Stimulated activated CD8-positive, alpha-beta memory T cell treated with anti-CD3 and anti-CD28 coated beads, Interleukin-12 subunit alpha, Interleukin-12 subunit beta, amount 100 ng/mL, for 24 hours (primary cell): ENCODE measurements around the gene EXOC2.

ENCODE experiments used
- DNase-seq: peaks from one replicate; pipeline ENCODE4 v3.0.0-alpha.2; 2020; ENCODE audit errors: extremely low read depth

Gene EXOC2

DNA sequence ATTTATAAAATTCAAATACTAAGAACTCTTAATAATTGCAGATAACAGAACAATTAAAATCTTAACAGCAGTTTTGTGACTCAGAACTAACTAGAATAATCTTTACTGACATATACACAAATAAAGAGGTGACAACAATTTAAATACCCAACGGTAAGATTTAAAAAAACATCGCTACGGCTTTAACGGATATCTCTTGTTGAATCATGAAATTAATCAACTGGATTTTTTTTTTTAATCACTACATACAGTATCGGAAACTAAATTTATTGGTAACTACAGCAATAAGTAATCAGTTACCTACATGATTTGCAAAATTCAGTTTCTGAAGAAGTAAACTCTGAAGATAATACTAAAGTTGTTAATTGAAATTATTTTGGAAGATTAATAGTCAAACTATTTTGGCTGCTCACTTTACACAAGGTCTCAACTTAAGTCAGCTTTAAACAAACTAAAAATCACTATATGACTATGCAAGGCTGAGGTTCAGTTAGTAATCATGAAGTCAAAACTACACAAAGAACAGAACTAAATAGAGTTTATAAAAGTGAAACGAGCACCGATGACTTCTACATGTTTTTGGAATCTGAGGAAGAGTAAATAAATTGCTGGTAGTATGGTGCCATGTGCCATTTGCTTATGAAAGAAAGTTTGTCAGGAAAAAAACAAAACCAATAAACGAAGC is 164.8 kb downstream of the EXOC2 start:
- no peak for DNase-seq

DNA sequence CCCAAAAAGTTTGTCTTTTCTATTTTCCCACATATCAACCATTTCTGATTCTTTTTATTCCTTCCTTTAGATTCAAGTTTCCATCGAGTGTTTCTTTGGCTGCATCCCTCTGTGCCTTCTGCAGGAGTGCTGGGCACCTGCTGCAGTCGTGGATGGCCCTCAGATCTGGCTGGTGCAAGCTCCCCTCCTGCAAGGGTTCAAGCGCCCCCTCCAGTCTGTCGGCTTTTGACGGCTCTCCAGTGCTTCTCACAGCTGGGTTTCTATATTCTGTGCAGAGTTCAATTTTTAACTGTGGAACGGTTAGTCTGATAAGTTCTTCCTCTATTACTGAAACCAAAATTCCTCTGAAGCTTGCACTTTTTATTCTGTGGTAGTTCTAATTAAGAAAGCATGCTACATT is 168.1 kb downstream of the EXOC2 start:
- DNase-seq = no peak

DNA sequence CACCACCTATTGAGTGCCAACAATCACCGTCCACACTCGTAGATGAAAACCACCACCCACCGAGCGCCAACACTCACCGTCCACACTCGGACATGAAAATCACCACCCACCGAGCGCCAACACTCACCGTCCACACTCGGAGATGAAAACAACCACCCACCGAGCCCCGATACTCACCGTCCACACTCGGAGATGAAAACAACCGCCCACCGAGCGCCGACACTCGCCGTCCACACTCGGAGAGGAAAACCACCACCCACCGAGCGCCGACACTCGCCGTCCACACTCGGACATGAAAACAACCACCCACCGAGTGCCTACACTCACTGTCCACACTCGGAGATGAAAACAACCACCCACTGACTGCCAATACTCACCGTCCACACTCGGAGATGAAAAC is 172.1 kb downstream of the EXOC2 start:
- DNase-seq = no peak

DNA sequence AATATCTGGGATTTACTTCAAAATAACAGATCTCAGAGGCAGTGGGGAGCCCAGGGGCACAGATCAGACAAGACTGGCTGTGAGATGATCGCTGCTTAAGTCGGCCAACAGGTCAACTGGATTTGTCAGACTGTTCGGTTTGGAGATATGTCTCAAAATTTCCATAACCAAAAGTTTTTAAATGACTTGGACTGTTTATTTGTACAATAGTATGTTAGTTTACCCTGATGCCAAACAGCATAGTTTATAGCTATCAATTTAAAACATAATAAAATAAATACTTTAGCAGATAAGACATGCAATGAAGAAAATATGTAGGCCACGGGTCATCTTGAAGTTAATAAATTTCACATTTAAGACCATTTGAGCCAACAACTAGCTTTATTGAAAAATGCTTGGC is 174.7 kb downstream of the EXOC2 start:
- DNase-seq = no peak

DNA sequence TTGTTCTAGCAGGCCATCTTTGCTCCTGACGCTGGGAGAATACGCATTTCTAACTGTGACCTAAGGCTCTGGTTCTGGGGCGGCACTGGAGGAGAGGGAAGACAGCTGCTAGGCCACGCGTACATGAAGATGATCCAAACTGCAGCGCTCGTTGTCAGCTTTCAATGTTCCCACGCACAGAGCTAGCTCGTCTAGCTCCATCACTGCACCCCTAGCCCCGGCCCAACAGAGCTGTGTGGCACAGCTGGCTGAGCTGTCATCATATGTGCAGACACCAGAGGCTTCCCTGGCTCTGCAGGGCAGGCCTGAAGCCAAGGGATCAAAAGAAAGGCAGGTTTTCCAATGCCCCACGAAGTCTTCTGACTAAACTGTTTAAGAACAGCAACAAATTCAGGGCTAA is 176.7 kb downstream of the EXOC2 start:
- DNase-seq = no peak

DNA sequence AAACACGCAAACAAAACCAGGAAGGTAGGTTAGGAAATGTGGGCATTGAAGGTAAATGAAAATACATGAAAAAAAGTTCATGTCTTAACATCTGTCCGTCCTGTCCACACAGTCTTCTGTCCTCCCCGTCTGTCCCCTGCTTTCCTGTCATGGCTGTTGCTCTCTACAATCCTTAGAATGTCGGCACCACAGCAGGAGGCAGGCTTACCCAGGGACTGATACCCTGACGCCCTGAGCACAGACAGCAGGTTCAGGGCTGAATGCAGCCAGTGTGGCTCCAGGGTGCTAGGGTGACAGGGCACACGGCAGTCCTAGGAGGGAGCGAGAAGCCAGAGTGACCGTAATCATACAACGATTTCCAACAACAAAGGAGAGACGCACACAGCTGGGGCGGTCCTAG is 177.7 kb downstream of the EXOC2 start:
- DNase-seq = no peak

DNA sequence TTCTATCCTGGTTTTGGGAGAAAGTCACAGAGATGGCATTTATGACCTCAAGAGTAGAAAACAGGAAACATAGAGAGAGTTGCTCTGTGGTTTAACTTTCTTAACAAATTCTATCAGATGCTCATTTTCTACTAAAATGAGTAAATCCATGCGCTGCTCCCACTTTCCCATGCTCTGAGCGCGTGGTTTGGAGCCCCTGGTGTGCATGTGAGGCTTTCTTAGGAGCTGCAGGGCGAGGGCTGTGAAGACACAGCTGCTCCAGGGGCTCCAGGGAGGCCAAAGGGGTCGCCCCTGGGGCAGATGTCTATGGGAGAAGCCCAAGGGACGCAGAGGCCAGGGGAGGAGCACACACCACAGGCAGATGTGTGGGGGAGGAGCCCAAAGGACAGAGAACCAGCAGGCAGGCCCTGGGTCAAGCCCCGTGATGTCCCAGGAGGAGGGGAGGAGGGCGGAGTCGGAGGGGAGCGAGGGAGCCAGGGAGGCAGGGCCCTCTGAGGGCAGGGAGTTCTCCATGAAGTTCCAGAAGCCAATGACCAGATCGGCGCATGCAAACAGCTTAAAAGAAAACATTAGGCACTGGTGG is 178.5 kb downstream of the EXOC2 start:
- DNase-seq = no peak

DNA sequence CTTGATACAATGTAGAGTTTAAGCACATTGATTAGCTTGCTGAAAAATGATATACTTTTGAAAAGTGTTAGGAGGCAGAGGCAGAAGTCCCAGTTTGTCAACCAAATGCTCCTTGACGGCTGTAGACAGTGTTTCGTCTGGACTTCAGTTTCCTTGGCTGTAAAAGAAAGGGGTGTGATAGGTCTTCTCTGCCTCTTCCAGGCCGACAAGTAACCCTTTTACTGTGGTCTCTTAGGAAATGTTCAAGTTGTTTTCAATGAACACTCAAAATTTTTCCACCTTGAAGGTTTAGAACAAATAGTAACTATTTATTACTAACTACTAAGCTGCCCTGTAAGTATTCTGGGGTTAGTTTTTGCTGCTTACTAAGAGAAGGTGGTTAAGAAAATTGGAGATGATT is 179.0 kb downstream of the EXOC2 start:
- no peak for DNase-seq

DNA sequence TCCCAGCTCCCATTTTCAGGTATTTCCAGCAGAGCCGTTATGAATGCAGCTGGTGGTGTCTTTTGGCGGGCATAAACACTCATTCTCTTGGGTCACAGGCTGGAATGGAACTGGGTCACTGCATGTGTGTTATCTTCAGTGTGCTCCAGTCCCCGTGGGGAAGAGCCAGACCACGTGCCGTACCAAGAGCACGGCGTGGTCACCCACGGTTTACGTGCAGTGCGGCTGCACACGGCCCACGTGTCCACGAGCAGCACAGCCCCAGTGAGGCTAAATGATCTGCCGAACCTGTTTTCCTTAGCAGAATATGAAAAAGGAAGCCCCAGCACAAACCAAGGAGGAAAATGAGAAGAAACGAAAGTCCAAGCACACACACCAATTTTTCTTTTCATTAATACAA is 179.9 kb downstream of the EXOC2 start:
- no peak for DNase-seq

DNA sequence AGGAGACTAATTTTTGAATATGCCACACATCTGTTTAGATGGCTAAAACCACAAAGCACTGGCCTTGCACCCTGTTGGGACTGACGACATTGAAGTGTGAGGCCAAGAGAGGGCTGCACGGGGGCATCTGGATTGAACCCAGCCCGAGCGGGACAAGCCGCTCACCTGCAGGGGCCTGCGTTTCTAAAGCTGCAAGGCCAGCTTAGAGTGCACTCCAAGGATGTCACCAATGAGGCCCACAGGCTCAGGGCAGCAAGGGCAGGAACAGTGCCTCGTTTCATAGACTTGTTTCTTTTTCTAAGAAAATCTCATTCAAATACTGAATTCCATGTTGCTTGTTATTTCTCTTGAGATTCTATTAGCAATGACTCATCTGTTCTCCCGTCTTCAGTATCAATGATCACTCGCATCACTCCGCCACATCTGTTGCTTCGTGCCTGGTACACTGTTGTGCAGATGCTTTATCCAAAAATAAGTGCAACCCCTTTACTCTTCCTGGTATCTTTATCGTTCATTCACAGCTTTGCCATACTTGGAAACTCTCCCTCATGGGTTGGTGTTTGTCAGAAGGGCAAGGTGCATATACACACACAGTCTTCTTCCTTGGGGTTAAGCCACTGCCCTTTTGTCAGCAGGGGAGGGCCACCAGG is 181.3 kb downstream of the EXOC2 start:
- no peak for DNase-seq

DNA sequence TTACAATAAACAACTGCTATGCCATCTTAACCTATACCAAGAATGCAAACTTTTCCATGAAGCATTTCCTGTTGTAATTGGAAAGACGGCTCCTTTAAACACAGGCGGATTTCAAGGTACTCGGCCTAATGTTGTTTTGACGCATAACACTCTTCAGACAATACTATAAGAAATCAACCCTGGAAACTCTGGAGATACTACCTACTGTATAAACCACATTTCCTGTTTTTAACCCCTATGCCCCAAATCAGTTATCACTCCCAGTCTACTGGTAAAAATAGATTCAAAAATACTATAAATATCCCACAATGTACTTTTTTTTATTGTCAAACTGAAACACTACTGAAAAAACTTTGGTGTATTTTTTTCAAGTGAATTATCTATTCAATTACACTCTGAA is 183.3 kb downstream of the EXOC2 start:
- DNase-seq = no peak

DNA sequence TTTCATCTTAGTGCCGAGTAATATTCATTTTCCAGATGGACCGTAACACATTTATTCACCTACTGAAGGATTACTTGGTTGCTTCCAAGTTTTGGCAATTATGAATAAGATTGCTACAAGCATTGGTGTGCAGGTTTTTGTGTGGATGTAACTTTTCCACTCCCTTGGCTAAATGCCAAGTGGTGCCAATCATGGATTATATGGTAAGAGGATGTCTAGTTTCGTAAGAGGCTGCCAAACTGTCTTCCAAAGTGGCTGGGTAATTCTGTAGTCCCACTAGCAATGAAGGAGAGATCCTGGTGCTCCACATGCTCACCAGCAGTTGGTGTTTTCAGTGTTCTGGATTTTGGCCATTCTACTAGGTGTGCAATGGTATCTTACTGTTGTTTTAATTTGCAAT is 184.3 kb downstream of the EXOC2 start:
- no peak for DNase-seq

DNA sequence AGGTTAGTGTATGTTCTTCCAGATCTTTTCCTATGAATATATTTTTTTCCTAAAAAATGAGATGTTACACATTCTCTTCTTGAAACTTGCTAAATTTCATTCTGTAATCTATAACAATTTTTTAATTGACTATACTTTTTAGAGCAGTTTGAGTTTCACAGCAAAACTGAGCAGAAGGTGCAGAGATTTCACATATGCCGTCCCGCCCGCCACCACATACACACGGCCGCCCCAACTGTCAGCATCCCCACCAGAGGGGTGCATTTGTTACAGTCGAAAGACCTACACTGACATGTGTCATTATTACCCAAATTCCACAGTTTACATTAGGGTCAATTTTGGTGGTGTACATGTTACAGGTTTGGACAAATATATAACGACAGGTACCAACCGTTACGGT is 184.9 kb downstream of the EXOC2 start:
- DNase-seq = no peak

DNA sequence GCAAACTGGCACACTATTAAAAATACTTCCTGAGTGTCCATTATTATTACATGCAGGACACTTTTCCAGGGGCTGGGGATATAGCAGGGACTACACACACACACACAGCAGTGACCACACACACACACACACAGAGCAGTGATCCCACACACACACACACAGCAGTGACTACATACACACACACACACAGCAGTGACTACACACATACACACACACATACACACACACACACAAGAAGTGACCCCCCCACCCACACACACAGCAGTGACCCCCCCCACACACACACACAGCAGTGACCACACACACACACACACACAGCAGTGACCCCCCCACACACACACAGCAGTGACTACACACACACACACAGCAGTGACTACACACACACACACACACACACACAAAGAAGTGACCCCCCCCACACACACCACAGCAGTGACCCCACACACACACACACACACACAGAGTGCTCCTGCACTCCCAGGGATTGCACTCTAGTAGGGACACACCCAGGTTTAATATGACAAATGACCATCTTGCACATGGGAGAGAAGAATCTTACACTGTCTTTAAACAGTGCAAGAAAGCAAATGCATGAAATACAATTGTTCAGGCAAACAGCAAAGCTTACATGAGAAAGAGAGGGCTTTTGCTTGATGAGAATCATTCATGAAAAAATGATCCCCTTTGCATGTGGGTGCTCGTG is 185.9 kb downstream of the EXOC2 start:
- DNase-seq = no peak

DNA sequence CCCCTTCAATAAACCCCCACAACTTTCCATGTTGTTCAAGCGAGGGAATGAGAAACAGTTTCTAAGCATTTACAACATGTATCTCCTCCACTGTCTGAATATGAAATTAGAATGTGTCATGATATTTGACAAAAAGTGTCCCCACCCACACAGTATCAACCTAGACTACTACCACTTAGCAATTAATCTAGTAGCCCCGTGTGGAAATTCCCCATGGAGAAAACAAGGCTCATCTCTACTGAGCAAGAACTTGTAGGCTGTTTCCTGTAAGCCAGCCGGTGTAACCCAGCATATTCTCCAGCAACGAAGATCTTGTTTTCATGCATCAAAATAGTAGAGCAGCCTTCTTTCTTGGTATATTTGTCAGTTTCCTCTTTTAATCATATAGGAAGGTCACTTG is 186.4 kb downstream of the EXOC2 start:
- peak; percentile 35 for DNase-seq

DNA sequence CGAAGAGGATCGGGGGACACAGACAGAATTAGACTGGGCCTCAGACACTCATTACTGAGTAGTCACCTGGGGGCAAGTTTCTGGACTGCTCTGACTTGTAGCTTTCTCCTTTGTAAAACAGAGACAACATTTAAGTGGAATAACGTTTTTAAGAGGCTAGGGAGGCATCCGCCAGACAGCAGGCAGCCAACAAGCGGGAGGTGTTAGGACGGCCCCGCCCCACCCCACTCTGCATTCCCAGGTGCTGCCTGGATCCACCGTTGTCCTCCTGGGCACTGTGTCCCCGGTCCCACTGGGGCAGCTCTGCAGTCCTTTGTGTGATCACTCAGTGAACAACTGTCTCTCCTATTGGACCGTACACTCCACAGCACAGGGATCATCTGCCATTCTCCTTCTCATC is 187.6 kb downstream of the EXOC2 start:
- no peak for DNase-seq

DNA sequence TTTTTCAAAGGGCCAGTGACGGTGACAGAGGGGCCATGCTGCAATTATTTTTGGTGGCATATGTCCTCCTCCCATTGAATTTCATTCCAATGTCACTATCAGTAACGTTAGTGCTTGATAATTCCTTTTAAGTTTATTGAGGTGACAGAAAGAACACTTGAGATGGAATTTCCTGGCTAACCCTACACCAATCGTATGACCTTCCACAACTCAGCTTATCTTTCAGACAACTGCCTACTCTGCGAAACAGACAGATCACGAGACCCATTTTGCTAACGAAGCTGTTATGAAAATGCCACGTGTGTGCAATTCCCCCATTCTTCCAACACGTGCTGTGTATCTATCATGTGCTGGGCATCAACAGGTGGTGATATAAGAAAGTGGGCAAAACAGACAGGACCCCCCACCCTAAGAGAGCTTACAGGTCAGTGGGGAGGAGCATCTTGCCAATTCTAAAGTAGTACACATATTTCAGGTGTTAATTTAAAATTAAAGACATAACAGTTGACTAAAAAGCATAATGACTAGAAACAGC is 188.4 kb downstream of the EXOC2 start:
- DNase-seq = no peak

DNA sequence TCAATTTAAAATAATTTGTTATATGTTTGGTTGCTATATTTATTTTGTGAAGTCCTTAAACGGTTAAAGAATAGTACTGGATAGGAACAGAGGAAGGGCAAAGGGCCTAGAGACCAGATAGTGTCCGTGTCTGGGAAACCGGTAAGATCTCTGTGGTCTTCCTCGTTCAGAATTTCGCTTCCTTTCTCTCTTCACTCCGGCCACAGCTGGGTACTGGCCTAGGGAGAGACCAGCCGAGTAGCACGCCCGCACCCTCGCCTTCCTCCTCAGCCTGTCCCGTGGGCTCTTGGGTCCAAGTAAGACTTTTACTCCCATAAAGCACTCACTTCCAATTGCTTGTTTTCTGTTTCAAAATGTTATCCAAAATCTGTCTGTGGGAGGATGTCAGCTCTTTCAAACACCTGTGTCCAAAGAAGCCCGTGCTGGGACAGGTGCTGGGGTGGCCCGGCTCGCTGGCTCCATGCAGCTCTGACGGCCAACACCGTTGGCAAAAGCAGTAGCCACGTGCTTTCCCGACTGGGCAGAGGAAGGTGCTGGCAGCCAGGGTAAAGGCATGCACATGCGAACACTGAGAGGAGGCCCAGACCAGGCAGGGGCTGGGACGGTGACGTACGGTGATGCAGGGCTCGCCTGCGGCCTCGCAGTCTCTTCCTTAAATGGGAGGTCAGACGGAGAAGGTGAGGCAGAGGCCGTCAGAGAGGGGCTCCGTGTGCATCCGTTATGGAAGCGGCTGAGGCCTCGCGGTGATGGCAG is 189.2 kb downstream of the EXOC2 start:
- DNase-seq = no peak

DNA sequence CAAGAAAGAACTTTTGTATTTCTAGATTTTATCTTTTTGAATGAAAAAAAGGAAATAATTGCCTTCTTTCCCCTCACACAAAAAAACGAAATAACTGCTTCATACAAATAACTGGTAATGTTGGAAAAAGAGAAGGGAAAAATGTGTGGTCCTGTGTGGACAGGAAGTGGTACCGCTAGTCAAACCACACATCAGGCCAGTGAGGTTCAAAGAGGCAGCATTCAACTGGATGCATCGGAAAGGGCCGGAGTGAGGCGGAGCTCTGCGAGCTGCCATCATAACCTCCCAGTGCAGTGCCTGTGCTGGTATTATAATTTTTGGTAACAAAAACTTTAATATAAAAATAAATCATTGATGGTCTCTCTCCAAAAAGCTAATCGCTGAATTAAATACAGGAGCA is 190.2 kb downstream of the EXOC2 start:
- DNase-seq = no peak

DNA sequence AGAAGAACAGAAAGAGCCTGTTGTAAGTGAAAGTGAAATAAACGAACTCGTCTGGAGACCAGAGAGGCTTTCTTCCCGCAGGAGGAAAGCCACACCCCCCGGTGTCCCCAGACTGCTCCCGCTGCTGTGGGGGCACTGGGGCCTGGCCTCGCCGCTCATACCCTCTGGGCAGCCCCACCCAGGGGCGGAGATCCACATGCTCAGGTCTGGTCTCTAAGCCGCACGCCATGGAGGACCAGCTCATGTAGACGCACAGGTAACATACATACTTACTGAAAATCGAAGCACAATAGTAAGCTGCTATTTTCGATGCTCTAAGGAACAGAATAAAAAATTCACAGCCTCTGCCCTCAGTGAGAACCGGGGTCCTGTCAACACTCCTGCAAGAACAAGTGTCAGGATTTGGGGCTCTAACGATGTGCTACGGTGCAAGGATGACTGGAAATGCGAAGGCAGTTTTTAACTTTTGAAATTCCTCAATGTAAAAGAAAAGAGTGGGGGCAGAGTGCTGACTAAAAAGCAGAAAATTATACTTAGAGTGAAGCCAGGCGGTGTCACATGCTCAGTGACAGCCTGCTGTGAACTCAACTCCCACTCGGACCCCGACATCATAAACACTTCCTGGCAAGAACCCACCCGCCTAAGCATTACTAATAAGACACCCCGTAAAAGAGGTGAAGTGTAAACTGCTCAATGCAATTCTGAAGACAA is 190.9 kb downstream of the EXOC2 start:
- DNase-seq = peak; percentile 52

DNA sequence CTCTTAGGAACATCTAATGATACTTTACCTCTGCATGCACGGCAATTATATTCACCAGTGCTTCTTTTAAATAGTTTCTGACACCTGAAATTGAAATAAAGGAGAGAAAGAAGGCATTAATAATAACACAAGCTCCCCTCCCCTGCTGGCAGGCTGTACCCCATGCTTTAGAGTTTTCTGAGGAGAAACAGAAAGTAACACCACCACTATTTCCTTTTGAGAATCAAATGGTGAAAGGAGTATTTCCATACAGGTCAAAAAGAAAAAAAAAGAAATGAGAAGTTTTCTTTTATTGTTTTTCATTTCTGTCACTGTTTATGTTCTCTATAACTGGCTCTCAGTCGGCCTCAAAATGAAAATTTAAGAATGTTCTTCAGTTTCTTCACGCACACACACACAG is 193.3 kb downstream of the EXOC2 start:
- no peak for DNase-seq
